IMR-90 (cell line): ENCODE results near the gene PIP5K1C. TPM values are rescaled to one million over a fixed set of nuclear protein-coding genes. Genes with fewer than 3 reads are reported as not detected.

Experiments
- ATAC-seq: fragments of 200-7000 bp; cut with Tn5 transposase; 2 replicates; pipeline ENCODE4 v1.9.1; 2020; ENCODE audit warnings: low read depth, mild to moderate bottlenecking, moderate library complexity
- BruUV-seq: library from RNA; stranded (reverse); fragments of 400-500 nt; replicated peaks from 2 replicates; lab custom pipeline; 2021; lab: Mats Ljungman, UMichigan
- CTCF ChIA-PET: fragments of 300-600 bp; formaldehyde crosslinking; extraction: SDS; loops from one replicate; lab custom pipeline; 2021; ENCODE audit warnings: antibody characterized with exemption; lab: Yijun Ruan, JAX
- POLR2A ChIA-PET: fragments of 300-600 bp; sonication (Branson Sonifier 250); formaldehyde crosslinking; loops from one replicate; lab custom pipeline; 2022; ENCODE audit warnings: antibody characterized with exemption; ENCODE audit not compliant: unreplicated experiment; lab: Charles Lee
- DNase-seq: peaks from one replicate; pipeline ENCODE4 v3.0.0; 2013
- H2AFZ ChIP-seq: replicated peaks from 2 replicates; pipeline ENCODE3; 2013; ENCODE audit warnings: low read length, mild to moderate bottlenecking; ENCODE audit not compliant: poor library complexity
- H2AK5ac ChIP-seq: 2 replicates; pipeline ENCODE4 v1.6.1; 2013; ENCODE audit warnings: low read depth, low read length, inconsistent platforms
- H2AK9ac ChIP-seq: replicated peaks from 2 replicates; pipeline ENCODE3; 2013; ENCODE audit warnings: mild to moderate bottlenecking, low read depth, low read length, moderate library complexity; ENCODE audit not compliant: poor library complexity
- H2BK120ac ChIP-seq: 2 replicates; pipeline ENCODE4 v1.6.1; 2013; ENCODE audit warnings: low read depth, low read length, inconsistent platforms
- H2BK15ac ChIP-seq: 3 replicates; pipeline ENCODE4 v1.6.1; 2013; ENCODE audit warnings: low read depth, low read length, inconsistent platforms
- H2BK20ac ChIP-seq: 2 replicates; pipeline ENCODE4 v1.6.1; 2013; ENCODE audit warnings: low read depth, mild to moderate bottlenecking, inconsistent platforms, low read length, moderate library complexity
- H2BK5ac ChIP-seq: 2 replicates; pipeline ENCODE4 v1.6.1; 2013; ENCODE audit warnings: mild to moderate bottlenecking, low read depth, low read length, inconsistent platforms; ENCODE audit not compliant: poor library complexity, severe bottlenecking
- H3K14ac ChIP-seq: replicated peaks from 2 replicates; pipeline ENCODE4 v1.6.1; 2013; ENCODE audit warnings: low read depth, low read length, inconsistent platforms
- H3K18ac ChIP-seq: 2 replicates; pipeline ENCODE4 v1.6.1; 2013; ENCODE audit warnings: low read depth, low read length, control low read depth
- H3K23ac ChIP-seq: 2 replicates; pipeline ENCODE4 v1.6.1; 2013; ENCODE audit warnings: low read depth, low read length, inconsistent platforms
- H3K27ac ChIP-seq: 2 replicates; pipeline ENCODE4 v1.5.1; 2013; ENCODE audit warnings: mild to moderate bottlenecking, control low read depth, low read length; ENCODE audit not compliant: insufficient read depth
- H3K27me3 ChIP-seq: 2 replicates; pipeline ENCODE4 v1.6.1; 2013; ENCODE audit warnings: low read length; ENCODE audit not compliant: control insufficient read depth, insufficient read depth
- H3K36me3 ChIP-seq: 2 replicates; pipeline ENCODE4 v1.6.1; 2013; ENCODE audit warnings: low read length, mixed read lengths; ENCODE audit not compliant: control insufficient read depth, insufficient read depth
- H3K4ac ChIP-seq: 2 replicates; pipeline ENCODE4 v1.6.1; 2013; ENCODE audit warnings: low read depth, low read length, inconsistent platforms
- H3K4me1 ChIP-seq: 2 replicates; pipeline ENCODE4 v1.6.1; 2013; ENCODE audit warnings: low read length, mixed read lengths; ENCODE audit not compliant: control insufficient read depth, insufficient read depth
- H3K4me2 ChIP-seq: 2 replicates; pipeline ENCODE4 v1.6.1; 2013; ENCODE audit warnings: low read depth, mild to moderate bottlenecking, control low read depth, low read length, moderate library complexity
- H3K4me3 ChIP-seq: 2 replicates; pipeline ENCODE4 v1.5.1; 2013; ENCODE audit warnings: low read depth, mild to moderate bottlenecking, control low read depth, low read length, moderate library complexity; ENCODE audit not compliant: insufficient read depth
- H3K56ac ChIP-seq: 2 replicates; pipeline ENCODE4 v1.6.1; 2013; ENCODE audit warnings: low read length, inconsistent platforms; ENCODE audit not compliant: insufficient read depth; ENCODE audit errors: extremely low read depth
- H3K79me1 ChIP-seq, 2 experiments: 2 replicates each; pipeline ENCODE4 v1.6.1; 2013; ENCODE audit warnings: low read length in 2 of 2, inconsistent platforms in 1 of 2, low read depth in 1 of 2
- H3K9ac ChIP-seq: 2 replicates; pipeline ENCODE4 v1.6.1; 2013; ENCODE audit warnings: low read depth, low read length, control low read depth
- H3K9me1 ChIP-seq: 2 replicates; pipeline ENCODE4 v1.6.1; 2013; ENCODE audit warnings: low read length, inconsistent platforms; ENCODE audit not compliant: insufficient read depth
- H3K9me3 ChIP-seq: 2 replicates; pipeline ENCODE4 v1.6.1; 2013; ENCODE audit warnings: low read length; ENCODE audit not compliant: control insufficient read depth, insufficient read depth
- H4K20me1 ChIP-seq: 2 replicates; pipeline ENCODE4 v1.6.1; 2013; ENCODE audit warnings: low read length, inconsistent platforms; ENCODE audit not compliant: insufficient read depth
- H4K5ac ChIP-seq: 2 replicates; pipeline ENCODE4 v1.6.1; 2013; ENCODE audit warnings: mild to moderate bottlenecking, low read depth, low read length, control low read depth
- H4K8ac ChIP-seq, 2 experiments: 2 replicates each; pipeline ENCODE4 v1.6.1; 2013; ENCODE audit warnings: low read depth in 2 of 2, low read length in 2 of 2, control low read depth in 1 of 2, inconsistent platforms in 1 of 2
- H4K91ac ChIP-seq: 2 replicates; pipeline ENCODE4 v1.6.1; 2013; ENCODE audit warnings: low read depth, low read length, inconsistent platforms; ENCODE audit not compliant: insufficient read depth
- CHD1 ChIP-seq: IDR thresholded peaks from 2 replicates; pipeline ENCODE4 v1.6.1; 2012; ENCODE audit warnings: low read depth, low read length, improper control_type of control experiment
- MAFK ChIP-seq: IDR thresholded peaks from 2 replicates; pipeline ENCODE4 v1.6.1; 2012; ENCODE audit warnings: low read depth, low read length, improper control_type of control experiment
- RFX5 ChIP-seq: IDR thresholded peaks from 2 replicates; pipeline ENCODE4 v1.8.0; 2012; ENCODE audit warnings: low read depth, mild to moderate bottlenecking, low read length, moderate library complexity
- WGBS, 2 experiments: methylation state at CpG; one replicate each; pipeline versions ENCODE4 v1.1.5 to v1.1.7; 2013; ENCODE audit warnings: missing lambda C conversion rate in 2 of 2; ENCODE audit not compliant: insufficient read length in 1 of 2; ENCODE audit errors: extremely low coverage in 2 of 2; 5-methylcytosine and 5-hydroxymethylcytosine counted together
- dilution Hi-C: fragments of 300-500 bp; cut with HindIII; formaldehyde crosslinking; loops from one replicate; pipeline ENCODE4 v1.14.3; 2018; ENCODE audit warnings: low sequenced_read_pairs; ENCODE audit not compliant: unreplicated experiment
- in situ Hi-C: fragments of 300-500 bp; cut with MboI; formaldehyde crosslinking; loops from 3 replicates; pipeline ENCODE4 v1.14.3; 2019; ENCODE audit warnings: low sequenced_read_pairs, inconsistent platforms, mixed read lengths
- intact Hi-C: fragments of 100-400 bp; cut with micrococcal nuclease; formaldehyde crosslinking; loops from 2 replicates; pipeline ENCODE4 v1.10.0; 2022
- polyA plus RNA-seq, 3 experiments: library from polyadenylated mRNA; depleted of rRNA; stranded (reverse); fragments of >200 nt; gene quantifications; 2 replicates each; pipeline ENCODE4 v1.2.3, GENCODE V29; 2012; ENCODE audit warnings: low replicate concordance in 1 of 3
- total RNA-seq: library from RNA; depleted of rRNA; stranded (reverse); fragments of >200 nt; gene quantifications from 2 replicates; pipeline ENCODE4 v1.2.3, GENCODE V29; 2012
- TF ChIP-seq, protein P1 (sequence below): fragments of 150-350 bp; IDR thresholded peaks from 2 replicates; pipeline ENCODE4 v1.6.1; 2017; ENCODE audit warnings: mild to moderate bottlenecking, antibody characterized with exemption, low read length, low read depth

Gene PIP5K1C
- total and polyA plus RNA-seq, 2 of the 4 experiments (the other 2 are of a cell fraction), result 13.6 to 23.3 TPM

DNA sequence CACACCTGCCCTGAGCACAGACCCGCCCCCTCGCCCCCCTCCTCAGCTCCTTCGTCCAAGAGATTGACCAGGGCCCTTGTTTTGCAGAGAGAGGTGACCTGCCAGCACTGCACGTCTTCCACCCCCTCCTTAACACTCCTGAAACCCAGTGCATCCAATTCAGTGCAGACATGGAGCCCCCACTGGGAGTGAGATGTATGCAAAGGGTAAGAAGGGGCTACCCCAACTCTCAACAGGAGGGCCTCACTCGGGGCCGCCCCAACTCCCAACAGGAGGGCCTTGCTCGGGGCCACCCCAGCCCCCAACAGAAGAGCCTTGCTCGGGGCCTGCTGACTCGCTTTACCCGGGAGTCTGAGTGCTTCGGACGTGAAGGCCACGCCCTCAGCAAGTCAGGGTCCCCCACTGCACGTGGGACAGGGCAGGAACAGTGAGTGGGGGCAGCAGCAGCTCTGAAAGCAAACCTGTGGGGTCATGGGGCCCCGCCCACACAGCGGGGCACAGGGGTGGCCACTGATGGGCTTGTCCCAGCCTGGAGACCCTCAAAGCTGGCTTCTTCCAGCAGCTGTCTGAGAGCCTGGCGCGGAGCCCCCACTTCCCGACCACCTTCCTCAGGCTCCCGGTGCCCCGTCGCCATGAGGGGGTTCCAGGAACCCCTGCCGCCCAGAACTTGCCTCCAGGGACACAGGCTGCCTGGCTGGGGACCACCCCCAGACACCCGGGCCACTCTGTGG, 79.3 kb downstream of the PIP5K1C start (continued):
- no peak for TF ChIP-seq CHD1

DNA sequence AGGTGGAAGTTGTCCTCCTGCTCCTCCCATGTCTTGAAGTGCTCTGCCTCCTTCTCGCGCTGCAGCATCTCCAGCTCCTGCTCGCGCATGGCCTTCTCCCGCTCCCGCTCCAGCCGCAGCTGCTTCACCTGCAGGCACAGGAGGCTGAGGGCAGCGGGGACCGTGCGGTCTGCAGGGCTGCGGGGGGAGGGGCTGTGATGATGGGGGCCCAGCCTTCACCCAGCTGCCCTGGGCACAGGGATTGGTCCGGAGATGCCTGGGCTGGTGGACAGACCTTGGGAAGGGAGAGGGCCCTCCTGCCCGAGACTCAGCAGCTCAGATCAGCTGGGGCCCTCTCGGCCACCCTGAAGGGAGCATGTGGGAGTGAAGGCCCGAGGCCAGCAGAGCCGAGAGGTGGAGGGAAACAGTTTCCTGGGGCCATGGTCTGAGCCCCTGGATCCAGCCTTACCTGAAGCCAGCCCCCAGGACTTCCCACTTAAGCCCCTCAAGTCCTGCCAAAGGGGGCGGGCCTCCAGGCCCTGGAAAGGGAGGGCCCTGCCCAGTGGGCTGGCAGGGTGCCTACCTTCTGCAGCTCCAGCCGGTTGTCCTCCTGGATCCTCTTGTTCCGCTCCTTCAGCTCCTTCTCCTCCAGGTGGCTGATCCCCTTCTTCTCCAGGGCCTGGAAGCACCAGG, 80.0 kb downstream of the PIP5K1C start:
- no peak overlapping the region for H3K14ac ChIP-seq
- no peak overlapping the region for H3K4ac ChIP-seq
- H3K9ac ChIP-seq, result no peak overlapping the region
- no peak overlapping the region for H3K56ac ChIP-seq
- no peak overlapping the region for H3K4me2 ChIP-seq
- H3K27ac ChIP-seq, result no peak overlapping the region
- H2BK20ac ChIP-seq, result no peak overlapping the region
- CTCF ChIA-PET, result no interaction called here
- ATAC-seq (no peak), DNase-seq (no peak)
- peaks cover 28% of the 10 kb centered on the region for H3K36me3 ChIP-seq
- no TSS peak for BruUV-seq
- H2AFZ ChIP-seq, result no peak overlapping the region
- in situ Hi-C loops, result loop anchor here (25.0 kb wide), 1 partner anchor 308 kb away; no protein-coding TSS in a partner anchor
- H2BK120ac ChIP-seq, result no peak overlapping the region
- 68% methylated on average over 3 of the region's 19 CpGs; no CpG with 5 or more reads in 1 of the 2 experiments for WGBS, 2 experiments
- no peak overlapping the region for H2BK5ac ChIP-seq
- H2AK9ac ChIP-seq, result no peak overlapping the region
- TF ChIP-seq RFX5, result no peak
- TF ChIP-seq MAFK, result no peak
- TF ChIP-seq, protein P1, sequence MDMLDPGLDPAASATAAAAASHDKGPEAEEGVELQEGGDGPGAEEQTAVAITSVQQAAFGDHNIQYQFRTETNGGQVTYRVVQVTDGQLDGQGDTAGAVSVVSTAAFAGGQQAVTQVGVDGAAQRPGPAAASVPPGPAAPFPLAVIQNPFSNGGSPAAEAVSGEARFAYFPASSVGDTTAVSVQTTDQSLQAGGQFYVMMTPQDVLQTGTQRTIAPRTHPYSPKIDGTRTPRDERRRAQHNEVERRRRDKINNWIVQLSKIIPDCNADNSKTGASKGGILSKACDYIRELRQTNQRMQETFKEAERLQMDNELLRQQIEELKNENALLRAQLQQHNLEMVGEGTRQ, result no peak
- no peak overlapping the region for H4K91ac ChIP-seq
- intact Hi-C loops, result no loop called here
- peaks cover 6 to 28% of the 10 kb centered on the region in 2 experiments; a peak in 2 of 4 replicates for H3K79me1 ChIP-seq
- H3K27me3 ChIP-seq, result no peaks in the 10 kb centered on the region
- no peak overlapping the region for H2BK15ac ChIP-seq
- no peaks in the 10 kb centered on the region for H3K9me3 ChIP-seq
- H4K20me1 ChIP-seq, result peaks cover 10% of the 10 kb centered on the region; the same call in 1 of the 2 replicates
- H3K23ac ChIP-seq, result no peak overlapping the region
- peaks cover 3% of the 10 kb centered on the region; the same call in 1 of the 2 replicates for H3K4me1 ChIP-seq
- H3K18ac ChIP-seq, result no peak overlapping the region
- no peak overlapping the region for H3K4me3 ChIP-seq
- no peak overlapping the region for H4K5ac ChIP-seq
- no peak overlapping the region for H2AK5ac ChIP-seq
- dilution Hi-C loops, result no loop called here
- H3K9me1 ChIP-seq, result no peaks in the 10 kb centered on the region
- POLR2A ChIA-PET, result no interaction called here
- no peak overlapping the region for H4K8ac ChIP-seq
